WERI-Rb-1 (cell line): Measurements from ENCODE around the gene NAALAD2.
"Not testable (repeated sequence)": the region's sequence is repeated elsewhere in the genome, so short reads cannot be mapped to it uniquely, and the experiment has no call there.

Experiments
- DNase-seq: peaks from one replicate; pipeline ENCODE4 v3.0.0-alpha.2; 2020
- H3K27ac ChIP-seq: fragments of 250-450 bp; sonication (Bioruptor Pico); 2 replicates; pipeline ENCODE4 v1.5.1; 2020; ENCODE audit warnings: mild to moderate bottlenecking, moderate library complexity
- H3K27me3 ChIP-seq: fragments of 250-450 bp; sonication (Bioruptor Pico); 2 replicates; pipeline ENCODE4 v1.5.1; 2021; ENCODE audit warnings: mild to moderate bottlenecking, low read depth, moderate library complexity; ENCODE audit not compliant: insufficient read depth, severe bottlenecking
- H3K36me3 ChIP-seq: fragments of 250-450 bp; sonication (Bioruptor Pico); 2 replicates; pipeline ENCODE4 v1.5.1; 2020; ENCODE audit warnings: mild to moderate bottlenecking, moderate library complexity
- H3K4me3 ChIP-seq: 2 replicates; pipeline ENCODE4 v1.5.1; 2011; ENCODE audit warnings: low read depth, mild to moderate bottlenecking, control low read depth, low read length
- H3K9me3 ChIP-seq: fragments of 250-450 bp; sonication (Bioruptor Pico); 2 replicates; pipeline ENCODE4 v1.5.1; 2021; ENCODE audit warnings: mild to moderate bottlenecking, moderate library complexity; ENCODE audit not compliant: severe bottlenecking
- CTCF ChIP-seq: IDR thresholded peaks from 2 replicates; pipeline ENCODE4 v1.5.1; 2011; ENCODE audit warnings: low read depth, mild to moderate bottlenecking, control low read depth, inconsistent platforms, low read length

Gene NAALAD2

GRCh38 chr11:90124371-90124770 is 10.1 kb upstream of the NAALAD2 start:
- H3K9me3 ChIP-seq: no peaks in the 10 kb centered on the region
- no peaks in the 10 kb centered on the region for H3K27me3 ChIP-seq
- H3K4me3 ChIP-seq: no peak overlapping the region
- no peak for DNase-seq
- no peaks in the 10 kb centered on the region for H3K36me3 ChIP-seq
- H3K27ac ChIP-seq: no peak overlapping the region
- TF ChIP-seq CTCF: no peak

- H3K9me3 ChIP-seq: no peaks in the 10 kb centered on the region
- no peaks in the 10 kb centered on the region for H3K27me3 ChIP-seq
- no peak overlapping the region for H3K4me3 ChIP-seq
- H3K27ac ChIP-seq: no peak overlapping the region
- no peak for DNase-seq
- no peaks in the 10 kb centered on the region for H3K36me3 ChIP-seq
- TF ChIP-seq CTCF: no peak
Measured at GRCh38 chr11:90124946-90125345, 9.5 kb upstream of the NAALAD2 start.

GRCh38 chr11:90133560-90134477 is 644 bp upstream of the NAALAD2 start:
- H3K36me3 ChIP-seq: no peaks in the 10 kb centered on the region
- no peak for TF ChIP-seq CTCF
- H3K4me3 ChIP-seq: peak overlapping the region; percentile 62
- H3K27me3 ChIP-seq: no peaks in the 10 kb centered on the region
- no peaks in the 10 kb centered on the region for H3K9me3 ChIP-seq
- no peak for DNase-seq
- 0 out of 2 replicates have a peak overlapping the region, but pooled peaks have one; percentile 31 for H3K27ac ChIP-seq

- H3K27ac ChIP-seq: no peak overlapping the region
- peak overlapping the region; percentile 62 for H3K4me3 ChIP-seq
- no peaks in the 10 kb centered on the region for H3K36me3 ChIP-seq
- no peaks in the 10 kb centered on the region for H3K27me3 ChIP-seq
- DNase-seq: no peak
- H3K9me3 ChIP-seq: no peaks in the 10 kb centered on the region
- TF ChIP-seq CTCF: no peak
Measured at GRCh38 chr11:90135016-90135415, 553 bp downstream of the NAALAD2 start.

GRCh38 chr11:90148900-90149299 is 14.4 kb downstream of the NAALAD2 start:
- Histone ChIP-seq H3K4me3 (no peak overlapping the region), H3K36me3 (no peaks in the 10 kb centered on the region; the same call in 1 of the 2 replicates), H3K9me3 (no peaks in the 10 kb centered on the region), H3K27ac (no peak overlapping the region), H3K27me3 (no peaks in the 10 kb centered on the region)
- DNase-seq: no peak
- TF ChIP-seq CTCF: no peak

GRCh38 chr11:90166982-90167573 is 32.6 kb downstream of the NAALAD2 start:
- not testable (repeated sequence) for DNase-seq, H3K27me3 ChIP-seq, H3K9me3 ChIP-seq, H3K36me3 ChIP-seq, H3K4me3 ChIP-seq, H3K27ac ChIP-seq

GRCh38 chr11:90167704-90168103 is 33.2 kb downstream of the NAALAD2 start:
- not testable (repeated sequence) for H3K9me3 ChIP-seq, H3K4me3 ChIP-seq, H3K27ac ChIP-seq, H3K27me3 ChIP-seq, DNase-seq, H3K36me3 ChIP-seq
